Muscle of arm (tissue), 12 donors: ENCODE measurements around the gene ADIPOR1. TPM values are rescaled to one million over a fixed set of nuclear protein-coding genes. Genes with fewer than 3 reads are reported as not detected.

Experiments used
- polyA plus RNA-seq, 12 donors: library from polyadenylated mRNA; unstranded; fragments of 120-200 nt; gene quantifications; one replicate each; pipeline ENCODE4 v1.2.1, GENCODE V29; 2013; ENCODE audit not compliant: insufficient read length in 12 of 12

The ADIPOR1 gene
- polyA plus RNA-seq, 12 donors: 61.1 to 98.8 (median 72.9) TPM; not detected in 1

Other genes with a start within 250 kb of the ADIPOR1 start
- gene SYT2, start 247.9 kb downstream of the ADIPOR1 start, polyA plus RNA-seq: 1 to 10 TPM in 1 of 12 donors, under 1 TPM in 10, not detected in 1; 0.19 to 2.7 (median 0.44) TPM
- gene KDM5B, start 149.9 kb downstream of the ADIPOR1 start, polyA plus RNA-seq: 10 to 100 TPM in 11 of 12 donors, not detected in 1; 37.7 to 88.6 (median 46.1) TPM
- gene PCAT6, start 147.4 kb downstream of the ADIPOR1 start, polyA plus RNA-seq: 1 to 10 TPM in 10 of 12 donors, not detected in 2; 1.6 to 5.2 (median 2.5) TPM
- gene RABIF, start 69.2 kb downstream of the ADIPOR1 start, polyA plus RNA-seq: 1 to 10 TPM in 10 of 12 donors, not detected in 2; 6.7 to 8.5 (median 7.6) TPM
- gene KLHL12, start 31.1 kb downstream of the ADIPOR1 start, polyA plus RNA-seq: 10 to 100 TPM in 11 of 12 donors, not detected in 1; 16.4 to 26.4 (median 22.6) TPM
- 100 to 1,000 TPM in 2 of 12 donors, 10 to 100 TPM in 9, not detected in 1; 40.7 to 109 (median 80.3) TPM for gene CYB5R1, start 8.9 kb upstream of the ADIPOR1 start, polyA plus RNA-seq
- gene TMEM183A, start 49.1 kb upstream of the ADIPOR1 start, polyA plus RNA-seq: 10 to 100 TPM in 11 of 12 donors, not detected in 1; 33.4 to 54.2 (median 37.2) TPM
- 10 to 100 TPM in 11 of 12 donors, not detected in 1; 23.9 to 70.8 (median 49.7) TPM for gene PPFIA4, start 68.2 kb upstream of the ADIPOR1 start, polyA plus RNA-seq
- gene MYOG, start 127.7 kb upstream of the ADIPOR1 start, polyA plus RNA-seq: 100 to 1,000 TPM; 147 to 598 (median 360) TPM
- gene ADORA1, start 169.4 kb upstream of the ADIPOR1 start, polyA plus RNA-seq: 1 to 10 TPM in 10 of 12 donors, not detected in 2; 2.1 to 8.3 (median 3.2) TPM
- gene MYBPH, start 217.5 kb upstream of the ADIPOR1 start, polyA plus RNA-seq: 100 to 1,000 TPM in 11 of 12 donors, not detected in 1; 134 to 423 (median 239) TPM
- gene CHI3L1, start 228.4 kb upstream of the ADIPOR1 start, polyA plus RNA-seq: 1 to 10 TPM in 3 of 12 donors, under 1 TPM in 7, not detected in 2; 0.16 to 4.6 (median 0.78) TPM